EH (cell line): ENCODE results near the gene CYP1A1.

Experiments used
- DNase-seq: peaks from one replicate; pipeline ENCODE4 v3.0.0-alpha.2; 2015; ENCODE audit warnings: low read depth

CYP1A1 gene, protein sequence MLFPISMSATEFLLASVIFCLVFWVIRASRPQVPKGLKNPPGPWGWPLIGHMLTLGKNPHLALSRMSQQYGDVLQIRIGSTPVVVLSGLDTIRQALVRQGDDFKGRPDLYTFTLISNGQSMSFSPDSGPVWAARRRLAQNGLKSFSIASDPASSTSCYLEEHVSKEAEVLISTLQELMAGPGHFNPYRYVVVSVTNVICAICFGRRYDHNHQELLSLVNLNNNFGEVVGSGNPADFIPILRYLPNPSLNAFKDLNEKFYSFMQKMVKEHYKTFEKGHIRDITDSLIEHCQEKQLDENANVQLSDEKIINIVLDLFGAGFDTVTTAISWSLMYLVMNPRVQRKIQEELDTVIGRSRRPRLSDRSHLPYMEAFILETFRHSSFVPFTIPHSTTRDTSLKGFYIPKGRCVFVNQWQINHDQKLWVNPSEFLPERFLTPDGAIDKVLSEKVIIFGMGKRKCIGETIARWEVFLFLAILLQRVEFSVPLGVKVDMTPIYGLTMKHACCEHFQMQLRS

DNA sequence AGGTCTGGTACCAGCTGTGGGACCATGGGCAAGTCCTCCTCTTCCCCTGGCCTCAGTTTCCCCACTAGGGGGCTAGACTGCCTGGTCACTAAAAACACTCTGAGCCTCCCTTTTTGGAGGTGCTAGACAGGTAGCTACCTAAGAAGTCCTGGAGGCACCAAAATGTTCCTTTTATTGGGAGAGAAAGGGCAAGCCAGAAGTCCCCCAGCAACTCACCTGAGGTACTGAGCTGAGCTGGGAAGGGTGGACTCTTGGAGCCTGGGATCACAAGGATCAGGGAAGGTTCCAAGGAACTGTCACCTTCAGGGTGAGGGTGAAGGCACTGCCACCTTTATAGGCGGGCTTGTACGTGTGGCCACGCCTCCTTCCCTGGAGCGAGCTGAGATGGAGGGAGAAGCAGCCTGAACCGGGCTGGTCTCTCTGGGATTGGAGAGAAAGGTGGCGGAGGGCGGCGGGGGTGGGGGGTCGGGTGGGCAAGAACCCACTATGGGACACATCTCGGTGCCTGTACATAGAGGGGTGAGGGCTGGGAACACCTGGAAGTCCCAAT is at the start of gene CYP1A1:
TSS of gene CYP1A1 (minus strand) at position 304 of the 550 bp plus-strand sequence. CDS start 2,431 bp downstream, outside the sequence.
- DNase-seq, result peak; percentile 24

DNA sequence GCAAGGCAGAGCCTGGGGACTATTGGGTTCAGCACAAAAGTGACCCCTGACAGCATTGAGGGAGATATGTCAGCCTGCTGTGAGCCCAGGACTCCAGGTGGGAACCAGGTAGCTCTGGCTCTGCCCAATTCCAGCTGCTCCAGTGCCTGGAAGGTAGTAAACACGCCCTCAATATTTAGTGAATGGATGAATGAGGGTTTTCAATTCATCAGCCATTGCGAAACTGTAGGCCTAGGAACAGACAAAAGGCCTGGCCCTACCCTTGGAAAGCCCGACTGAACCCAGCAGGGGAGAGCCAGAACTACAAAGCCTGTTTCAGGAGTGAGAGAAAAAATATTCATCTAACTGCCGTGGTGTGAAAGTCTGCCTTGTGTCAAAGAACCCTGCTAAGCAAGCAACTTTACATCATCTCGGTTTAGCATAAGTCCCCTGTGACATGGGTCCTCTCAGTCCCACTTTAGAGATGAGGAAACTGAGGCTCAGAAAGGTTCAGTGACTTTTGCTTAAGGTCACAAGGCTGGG is 48.5 kb upstream of the CYP1A1 start:
- no peak for DNase-seq

DNA sequence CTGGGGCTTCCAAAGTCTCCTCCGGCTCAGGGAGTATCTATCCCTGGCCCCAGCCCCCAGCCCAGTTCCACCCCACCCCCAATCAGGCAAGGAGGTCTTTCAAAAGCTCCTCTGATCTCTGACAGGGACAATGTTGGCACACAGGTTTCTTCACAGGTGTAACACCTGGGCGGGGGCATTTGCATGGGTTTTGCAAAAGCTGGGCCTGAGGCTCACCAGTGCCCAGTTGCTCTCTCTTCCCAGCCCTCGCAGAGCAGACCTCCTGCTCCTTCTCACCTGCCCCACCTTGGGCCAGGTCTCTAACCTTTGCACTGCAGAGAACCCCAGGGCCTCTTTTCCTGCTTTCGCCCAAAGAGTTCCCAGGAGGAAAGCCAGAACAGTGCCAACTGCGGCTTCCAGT is 48.0 kb upstream of the CYP1A1 start:
- no peak for DNase-seq

DNA sequence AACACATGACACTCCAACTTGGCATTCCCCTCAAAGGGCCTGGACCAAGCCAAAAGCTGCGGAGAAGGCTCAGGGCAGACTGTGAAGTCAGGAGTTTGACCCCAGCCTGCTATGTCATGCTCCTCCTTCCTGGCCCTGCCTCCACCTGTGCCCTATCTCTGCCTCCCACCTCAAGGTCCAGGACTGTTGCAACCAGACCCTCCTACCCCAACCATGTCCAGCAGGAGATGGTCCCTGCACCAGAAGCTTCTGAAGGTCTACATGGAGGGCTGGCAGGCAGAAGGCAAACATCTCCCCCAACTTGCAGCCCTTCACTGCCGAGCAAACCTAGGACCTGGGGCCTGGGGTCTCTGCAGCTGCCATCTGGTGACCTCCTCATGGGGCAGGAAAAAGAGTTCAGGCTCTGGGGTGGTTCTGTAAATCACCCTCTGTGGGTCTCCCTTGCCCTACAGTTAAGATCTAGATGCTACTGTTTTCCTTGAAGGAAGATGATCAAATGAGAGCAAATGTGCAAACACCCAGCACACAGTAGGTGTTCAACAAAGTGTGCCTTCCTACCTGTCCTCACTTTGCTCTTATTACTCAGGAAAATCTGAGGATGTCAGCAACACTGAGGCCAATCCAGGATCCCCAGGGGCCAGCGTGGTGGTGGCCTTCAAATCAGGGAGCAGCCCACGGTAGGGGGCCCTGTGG is 45.0 kb upstream of the CYP1A1 start:
- no peak for DNase-seq

DNA sequence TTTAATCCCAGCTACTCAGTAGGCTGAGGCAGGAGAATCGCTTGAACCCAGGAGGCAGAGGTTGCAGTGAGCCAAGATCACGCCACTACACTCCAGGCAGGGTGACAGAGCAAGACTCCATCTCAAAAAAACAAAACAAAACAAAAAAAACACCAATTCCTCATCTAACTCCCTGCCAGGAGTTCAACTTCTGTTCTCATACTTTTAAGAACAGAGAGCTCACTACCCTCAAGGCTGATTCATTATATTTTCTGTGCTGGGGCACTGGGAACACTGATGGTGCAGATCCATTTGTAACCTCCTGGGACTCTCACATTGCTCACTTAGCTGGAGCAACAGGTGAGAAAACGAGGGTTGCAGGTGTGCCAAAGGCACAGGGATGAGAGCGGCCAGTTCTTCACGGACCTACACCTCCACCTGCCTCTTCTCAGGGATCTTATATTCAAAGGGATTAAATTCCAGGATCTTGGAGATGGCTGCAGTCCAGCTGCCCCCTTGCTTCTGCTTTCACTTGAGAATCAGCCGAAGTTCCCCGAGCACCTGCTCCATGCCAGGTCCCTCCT is 44.2 kb upstream of the CYP1A1 start:
- DNase-seq, result no peak

DNA sequence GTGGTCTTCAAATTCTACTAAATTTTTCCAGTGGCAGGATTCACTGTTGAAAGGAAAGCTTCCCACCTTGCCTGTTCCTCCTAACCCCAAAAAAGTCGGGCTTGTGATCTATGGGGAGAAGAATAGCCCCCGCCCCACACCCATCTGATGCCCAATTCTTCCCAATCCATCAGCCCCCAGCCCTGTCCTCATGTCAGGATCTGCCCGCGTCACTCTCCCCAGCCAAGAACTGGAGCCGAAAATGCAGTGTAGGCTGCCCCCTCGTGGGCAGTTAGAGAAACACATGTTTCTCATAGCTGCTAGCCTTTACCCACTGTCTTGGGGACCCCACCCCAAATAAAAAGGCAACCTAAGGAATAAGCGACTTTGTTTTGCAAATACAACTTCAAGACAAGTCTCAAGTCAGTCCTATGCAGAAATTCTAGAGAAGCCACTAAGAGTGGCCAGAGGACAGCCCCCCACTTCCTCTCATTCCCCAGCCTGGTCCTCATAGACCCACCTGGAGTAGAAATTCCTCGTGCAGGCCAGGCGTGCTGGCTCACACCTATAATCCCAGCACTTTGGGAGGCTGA is 43.5 kb upstream of the CYP1A1 start:
- DNase-seq, result peak; percentile 68

DNA sequence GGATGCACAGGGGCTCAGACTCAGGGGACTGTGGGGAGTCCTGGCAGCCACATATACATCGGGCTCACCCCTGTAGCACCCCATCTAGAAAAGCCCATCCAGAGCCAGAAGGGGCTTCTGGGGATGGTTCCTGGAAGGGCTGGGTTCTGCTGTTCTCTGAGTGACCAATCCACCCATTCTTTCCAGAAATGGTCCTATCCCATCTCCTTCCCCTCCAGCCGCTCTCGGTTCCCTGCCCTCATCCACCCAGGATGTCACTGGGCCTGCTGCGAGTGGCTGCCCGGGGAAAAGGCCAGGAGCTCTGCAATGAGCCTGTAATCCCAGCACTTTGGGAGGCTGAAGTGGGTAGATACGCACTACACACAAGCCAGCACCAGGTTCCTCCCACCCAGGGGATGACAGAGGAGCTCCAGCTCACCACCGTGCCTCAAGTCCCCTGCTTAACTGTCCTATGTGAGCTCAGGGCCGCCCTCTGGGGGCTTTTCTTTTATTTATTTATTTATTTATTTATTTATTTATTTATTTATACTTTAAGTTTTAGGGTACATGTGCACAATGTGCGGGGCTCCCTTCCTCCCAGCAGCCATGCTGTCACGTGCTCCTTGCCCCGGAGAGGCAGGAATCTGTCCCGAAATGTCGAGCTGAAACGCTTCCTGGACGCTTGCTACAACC is 42.9 kb upstream of the CYP1A1 start:
- peak; percentile 12 for DNase-seq

DNA sequence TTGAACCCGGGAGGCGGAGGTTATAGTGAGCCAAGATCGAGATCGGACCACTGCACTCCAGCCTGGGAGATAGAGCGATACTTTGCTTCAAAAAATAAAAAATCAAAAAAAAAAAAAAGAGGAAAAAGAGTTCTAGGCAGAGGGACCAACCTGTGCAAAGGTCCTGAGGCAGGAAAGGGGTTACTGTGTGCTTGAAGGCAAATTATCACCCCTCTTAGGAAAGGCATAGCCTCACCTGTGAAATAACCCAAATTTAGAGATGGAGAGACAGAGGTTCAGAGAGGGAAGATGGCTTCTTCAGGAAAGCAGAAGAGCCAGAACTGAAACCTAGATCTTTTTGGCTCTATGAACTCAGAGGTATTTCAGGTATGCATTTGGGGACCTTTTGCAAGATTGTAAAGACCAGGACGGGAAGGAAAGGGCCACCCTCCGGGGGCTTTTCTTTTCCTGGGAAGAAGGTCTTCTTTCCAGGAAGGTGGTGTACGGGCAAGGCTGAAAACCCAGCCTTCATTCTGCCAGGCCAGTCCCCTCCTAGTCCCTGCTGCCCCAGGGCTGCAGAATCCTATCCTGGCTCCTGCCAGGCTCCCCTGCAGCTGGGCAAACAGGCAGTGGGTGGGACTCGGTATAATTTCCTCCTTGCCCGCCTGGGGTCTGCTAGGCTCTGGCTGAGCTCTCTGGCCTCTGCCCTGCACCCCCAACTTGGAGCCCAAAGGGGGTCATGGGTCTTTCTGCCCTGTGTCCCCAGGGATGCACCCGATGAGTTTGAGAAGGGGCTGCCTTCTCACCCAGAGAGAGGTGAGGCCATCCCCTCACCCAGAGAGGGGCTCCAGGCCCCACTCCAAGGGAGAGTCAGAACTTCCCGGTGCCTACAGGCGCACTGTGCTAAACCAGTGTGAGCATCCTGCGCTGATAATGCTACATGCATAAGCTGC is 42.1 kb upstream of the CYP1A1 start:
- DNase-seq, result no peak

DNA sequence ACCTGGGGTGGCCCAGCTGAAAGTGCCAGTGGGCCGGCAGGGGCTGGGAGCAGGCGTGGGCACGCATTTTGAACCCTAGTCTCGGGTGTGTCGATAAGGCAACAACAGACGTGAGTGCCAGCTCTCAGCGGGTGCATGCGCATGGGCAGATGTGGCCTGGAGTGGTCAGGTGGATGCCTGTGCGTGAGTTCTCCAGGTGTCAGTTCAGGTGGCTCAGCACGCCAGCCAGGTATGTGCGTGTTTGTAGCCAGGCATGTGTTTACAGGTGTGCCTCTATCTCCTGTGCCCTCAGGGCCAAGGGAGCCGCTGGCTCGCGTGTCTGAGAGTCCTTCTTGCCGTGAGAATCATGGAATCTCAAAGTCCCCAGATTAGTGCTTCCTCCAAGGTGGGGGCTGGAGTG is 38.1 kb upstream of the CYP1A1 start:
- DNase-seq, result no peak

DNA sequence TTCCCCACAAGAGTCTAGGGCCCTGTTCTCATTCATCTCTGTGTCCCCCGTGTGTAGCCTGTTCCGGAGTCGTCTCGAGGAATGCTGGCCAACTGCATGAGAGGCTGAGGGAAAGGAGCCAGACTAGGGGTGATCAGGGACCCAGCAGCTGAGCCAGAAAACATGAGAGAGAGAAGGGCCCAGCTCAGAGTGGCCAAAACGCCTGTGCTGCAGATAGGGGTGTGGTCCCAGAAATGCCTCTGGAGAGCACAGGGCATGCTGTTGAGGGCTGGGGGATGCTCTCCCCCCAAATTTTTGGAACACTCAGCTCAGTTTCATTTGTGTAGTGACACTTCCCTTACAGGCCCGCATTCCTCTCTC is 37.4 kb upstream of the CYP1A1 start:
- DNase-seq, result no peak

DNA sequence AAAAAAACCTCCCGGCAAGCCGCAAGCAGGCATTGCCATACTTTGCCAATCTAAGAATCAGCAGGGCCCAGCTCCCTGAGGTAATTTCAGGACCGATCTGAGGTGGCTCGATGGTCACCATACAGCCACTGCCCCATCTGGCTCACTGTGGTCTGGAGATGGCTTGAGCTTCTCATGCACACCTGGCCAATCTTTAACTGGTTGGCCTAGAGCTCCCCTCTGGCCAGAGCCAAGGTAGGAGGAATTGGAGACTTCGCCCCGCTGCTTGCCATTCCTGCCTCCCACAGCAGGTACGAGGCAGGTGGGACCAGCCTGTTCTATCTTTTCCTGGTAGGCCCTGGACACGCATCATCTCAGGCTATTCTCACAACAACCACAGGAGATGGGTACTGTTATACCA is 33.4 kb upstream of the CYP1A1 start:
- DNase-seq, result no peak

DNA sequence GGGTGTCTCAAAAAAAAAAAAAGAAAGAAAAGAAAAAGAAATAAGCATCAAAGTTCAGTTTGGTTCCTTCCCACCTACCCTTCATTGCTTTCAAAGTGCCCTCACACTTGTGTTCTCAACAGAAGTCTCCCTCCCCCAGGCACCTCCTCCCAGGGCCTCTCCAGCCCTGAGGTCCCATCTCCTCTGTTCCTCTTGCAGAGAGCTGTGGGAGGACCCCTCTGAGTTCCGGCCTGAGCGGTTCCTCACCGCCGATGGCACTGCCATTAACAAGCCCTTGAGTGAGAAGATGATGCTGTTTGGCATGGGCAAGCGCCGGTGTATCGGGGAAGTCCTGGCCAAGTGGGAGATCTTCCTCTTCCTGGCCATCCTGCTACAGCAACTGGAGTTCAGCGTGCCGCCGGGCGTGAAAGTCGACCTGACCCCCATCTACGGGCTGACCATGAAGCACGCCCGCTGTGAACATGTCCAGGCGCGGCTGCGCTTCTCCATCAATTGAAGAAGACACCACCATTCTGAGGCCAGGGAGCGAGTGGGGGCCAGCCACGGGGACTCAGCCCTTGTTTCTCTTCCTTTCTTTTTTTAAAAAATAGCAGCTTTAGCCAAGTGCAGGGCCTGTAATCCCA is 29.4 kb upstream of the CYP1A1 start:
- no peak for DNase-seq

DNA sequence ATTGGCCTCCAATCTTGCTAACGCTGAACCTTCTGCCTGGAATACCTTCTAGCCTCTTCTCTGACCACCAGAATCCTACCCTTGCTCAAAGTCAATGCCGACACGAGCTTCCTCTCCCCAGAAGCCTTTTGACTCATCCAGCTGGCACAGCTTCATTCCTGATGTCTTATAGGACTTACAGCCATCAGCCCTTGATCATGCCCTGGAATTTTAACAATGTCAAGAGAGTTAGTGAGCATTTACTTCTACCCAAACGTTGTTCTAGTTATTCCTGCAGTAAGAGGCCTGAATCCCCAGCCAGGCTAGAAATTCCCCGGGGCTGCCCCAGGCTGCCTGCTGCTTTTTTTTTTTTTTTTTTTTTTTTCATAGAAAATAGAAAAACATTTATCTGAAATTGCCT is 27.2 kb upstream of the CYP1A1 start:
- peak; percentile 86 for DNase-seq

DNA sequence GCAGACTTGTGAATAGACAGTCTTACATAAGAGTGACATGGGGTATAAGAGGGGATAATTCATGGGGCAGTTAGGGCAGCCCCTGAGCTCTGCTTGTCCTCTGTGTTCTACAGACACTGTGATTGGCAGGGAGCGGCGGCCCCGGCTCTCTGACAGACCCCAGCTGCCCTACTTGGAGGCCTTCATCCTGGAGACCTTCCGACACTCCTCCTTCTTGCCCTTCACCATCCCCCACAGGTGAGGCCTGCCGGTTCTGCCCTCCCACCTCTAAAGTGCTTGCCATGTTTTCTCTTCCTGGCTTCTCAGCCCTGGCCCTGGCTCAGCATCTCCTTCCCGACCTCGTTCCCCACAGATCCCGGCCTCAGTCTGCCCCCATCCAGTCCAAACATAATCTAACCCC is 26.7 kb upstream of the CYP1A1 start:
- DNase-seq, result no peak

DNA sequence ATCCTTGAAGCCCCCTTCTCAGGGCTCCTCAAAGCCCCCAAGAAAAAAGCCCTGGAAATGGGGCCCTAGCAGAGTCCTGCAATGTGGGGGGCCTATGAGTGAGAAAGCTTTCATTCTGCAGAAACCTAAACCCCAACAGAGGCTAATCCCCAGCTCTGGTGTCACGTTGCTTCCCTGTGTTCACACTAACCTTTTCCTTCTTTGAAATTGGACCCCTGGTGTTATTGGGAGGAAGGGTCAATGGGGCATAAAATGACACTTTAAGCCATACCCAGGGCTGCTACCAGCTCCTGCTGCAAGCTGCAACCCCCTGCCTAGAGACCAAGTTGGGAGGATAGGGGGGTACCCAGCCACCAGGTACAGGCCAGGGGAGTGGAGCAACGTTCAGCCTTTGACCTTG is 25.4 kb upstream of the CYP1A1 start:
- no peak for DNase-seq

DNA sequence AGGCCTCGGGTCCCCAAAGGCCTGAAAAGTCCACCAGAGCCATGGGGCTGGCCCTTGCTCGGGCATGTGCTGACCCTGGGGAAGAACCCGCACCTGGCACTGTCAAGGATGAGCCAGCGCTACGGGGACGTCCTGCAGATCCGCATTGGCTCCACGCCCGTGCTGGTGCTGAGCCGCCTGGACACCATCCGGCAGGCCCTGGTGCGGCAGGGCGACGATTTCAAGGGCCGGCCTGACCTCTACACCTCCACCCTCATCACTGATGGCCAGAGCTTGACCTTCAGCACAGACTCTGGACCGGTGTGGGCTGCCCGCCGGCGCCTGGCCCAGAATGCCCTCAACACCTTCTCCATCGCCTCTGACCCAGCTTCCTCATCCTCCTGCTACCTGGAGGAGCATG is 24.5 kb upstream of the CYP1A1 start:
- no peak for DNase-seq

DNA sequence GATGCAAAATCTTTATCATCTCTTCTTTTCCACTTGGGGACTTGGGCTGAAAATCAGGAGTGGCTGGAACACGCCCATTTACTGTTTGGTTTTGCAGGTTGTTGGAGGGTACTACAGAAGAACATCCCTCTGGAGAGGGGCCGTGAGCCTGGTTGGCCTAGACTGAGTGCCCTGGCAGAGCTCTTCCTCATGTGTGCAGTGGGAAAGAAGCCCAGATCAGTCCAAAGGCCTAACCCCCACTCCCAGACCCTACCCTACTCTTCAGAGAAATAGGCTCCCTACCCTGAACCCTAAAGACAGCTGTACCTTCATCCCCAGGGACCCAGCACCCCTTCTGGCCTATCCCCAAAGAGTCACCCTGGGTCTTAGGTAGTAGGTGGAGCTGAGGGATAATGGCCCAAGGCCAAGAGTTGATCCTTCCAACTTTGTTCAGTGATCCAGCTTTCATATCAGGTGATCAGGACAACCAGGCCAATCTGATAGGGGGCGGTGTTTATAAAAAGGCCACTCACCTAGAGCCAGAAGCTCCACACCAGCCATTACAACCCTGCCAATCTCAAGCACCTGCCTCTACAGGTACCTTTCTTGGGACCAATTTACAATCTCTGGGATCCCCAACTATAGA is 23.1 kb upstream of the CYP1A1 start, which contains the start of gene CYP1A2:
TSS of gene CYP1A2 (plus strand) at position 524 of the 625 bp plus-strand sequence. CDS start 894 bp downstream, outside the sequence.
- DNase-seq, result no peak

DNA sequence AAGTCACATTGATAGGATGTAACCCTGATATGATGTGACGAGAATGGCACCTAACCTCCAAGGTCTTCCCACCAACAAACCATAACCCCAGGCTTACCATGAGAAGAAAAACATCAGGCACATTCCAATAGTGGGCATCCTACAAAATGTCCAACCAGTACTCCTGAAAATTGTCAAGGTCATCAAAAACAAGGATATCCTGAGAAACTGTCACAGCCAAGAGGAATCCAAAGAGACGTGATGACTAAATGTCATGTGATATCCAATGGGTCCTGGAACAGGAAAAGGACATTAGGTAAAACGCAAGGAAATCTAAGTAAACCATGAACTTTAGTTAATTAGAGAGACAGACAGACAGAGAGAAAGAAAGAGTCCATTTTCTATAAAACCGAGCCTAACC is 21.1 kb upstream of the CYP1A1 start:
- no peak for DNase-seq

DNA sequence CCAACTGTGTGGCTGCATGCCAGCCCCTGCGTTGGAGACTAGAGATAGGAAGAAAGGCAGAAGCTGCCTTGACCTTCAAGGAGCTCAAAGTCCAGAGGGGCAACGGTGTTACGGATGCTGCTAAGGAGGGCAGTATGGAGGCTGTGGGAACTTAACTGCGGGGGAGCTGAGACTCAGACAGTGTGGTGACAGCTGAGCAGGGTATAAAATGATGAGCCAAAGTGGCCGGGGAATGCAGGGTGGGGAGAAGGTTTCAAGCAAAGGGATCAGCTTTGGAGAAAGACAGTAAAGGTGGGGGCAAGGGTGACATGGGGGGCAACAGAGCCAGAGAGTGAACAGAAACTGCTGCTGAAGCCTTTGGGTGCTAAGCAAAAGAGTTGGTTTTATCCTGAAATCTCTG is 17.1 kb upstream of the CYP1A1 start:
- DNase-seq, result no peak
